ENCODE measurements around the gene PPP1R15B. TPM values are rescaled to one million over a fixed set of nuclear protein-coding genes. Genes with fewer than 3 reads are reported as not detected.
A peak's percentile ranks its signal among the peaks of the same experiment; 100 is the strongest.

The PPP1R15B gene
- total RNA-seq, 2 donors from 2014 or later = 44.8 to 79.2 TPM

DNA sequence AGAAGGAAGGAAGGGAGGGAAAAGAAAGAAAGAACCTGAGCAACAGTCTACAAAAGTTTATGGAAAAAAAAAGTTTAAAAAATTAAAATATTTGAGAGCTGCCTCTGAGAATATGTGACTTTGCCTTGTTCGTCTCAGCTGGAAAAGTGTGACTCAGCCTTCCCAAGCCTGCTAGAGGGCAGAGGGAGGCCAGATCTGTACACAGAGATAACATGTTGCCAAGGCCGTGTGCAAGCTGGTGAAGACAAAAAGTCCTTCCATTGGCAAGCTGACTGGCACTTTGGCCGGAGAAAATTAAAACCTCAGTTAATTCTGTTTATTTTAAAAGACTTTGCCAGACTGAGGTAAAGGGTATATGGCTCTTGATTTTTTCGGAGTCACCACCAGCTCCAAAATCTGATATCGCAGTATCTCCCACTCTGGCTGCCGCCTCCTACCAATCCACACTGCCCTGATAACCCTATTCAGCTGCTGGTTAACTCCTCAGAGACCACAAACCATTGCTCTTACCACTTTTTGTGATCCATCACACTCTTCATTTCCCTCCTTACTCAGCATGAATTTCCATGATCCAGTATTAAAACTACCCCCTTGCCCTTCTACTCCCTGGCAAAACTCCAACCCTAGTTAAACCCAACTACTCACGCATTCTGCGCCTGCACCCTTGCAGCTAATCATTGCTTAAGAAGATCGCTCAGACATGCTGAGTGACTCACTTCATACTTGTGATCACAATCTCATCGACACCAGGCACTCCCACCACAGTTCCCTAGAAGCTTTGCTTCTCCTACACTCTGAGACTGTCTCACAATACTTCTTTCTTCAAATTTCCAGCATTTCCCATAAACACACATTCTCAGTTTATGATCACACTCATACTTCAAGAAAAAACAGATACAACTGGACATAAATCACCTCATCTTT is 5.7 kb upstream of the PPP1R15B start:
- H3K4me3 ChIP-seq (ENCODE audit: low read length) = peak overlapping the region; percentile 24
- Mint-ChIP-seq H3K36me3 (ENCODE audit: low read depth) (peaks cover 6% of the 10 kb centered on the region), H3K4me1 (peaks cover 30% of the 10 kb centered on the region), H3K27ac (peak overlapping the region; percentile 96), H3K27me3 (ENCODE audit: insufficient read depth) (no peaks in the 10 kb centered on the region), H3K4me3 (peak overlapping the region; percentile 31), H3K9me3 (no peaks in the 10 kb centered on the region)
- H3K9me3 ChIP-seq (ENCODE audit: control insufficient read depth, low read length) = no peaks in the 10 kb centered on the region
- WGBS, 2 experiments (ENCODE audit: insufficient coverage in 1 of 2, insufficient read length in 1 of 2) = 52 to 74% methylated on average over 10 of the region's 10 CpGs
- no peaks in the 10 kb centered on the region for H3K27me3 ChIP-seq (ENCODE audit: control insufficient read depth, insufficient read depth, low read length, poor library complexity, severe bottlenecking)
- H3K27ac ChIP-seq (ENCODE audit: low read depth, low read length) = peak overlapping the region; percentile 48
- peaks cover 8% of the 10 kb centered on the region for H3K4me1 ChIP-seq (ENCODE audit: control insufficient read depth, insufficient read depth, low read length)
- TF ChIP-seq CTCF (conservative IDR thresholded peaks at IDR 0.05) = no peak
- peak overlapping the region; percentile 53 for H3K9ac ChIP-seq (ENCODE audit: extremely low read depth, low read length, poor library complexity, severe bottlenecking)
- DNase-seq = peak; percentile 73
- no peaks in the 10 kb centered on the region for H3K36me3 ChIP-seq (ENCODE audit: control insufficient read depth, insufficient read depth, low read length)

DNA sequence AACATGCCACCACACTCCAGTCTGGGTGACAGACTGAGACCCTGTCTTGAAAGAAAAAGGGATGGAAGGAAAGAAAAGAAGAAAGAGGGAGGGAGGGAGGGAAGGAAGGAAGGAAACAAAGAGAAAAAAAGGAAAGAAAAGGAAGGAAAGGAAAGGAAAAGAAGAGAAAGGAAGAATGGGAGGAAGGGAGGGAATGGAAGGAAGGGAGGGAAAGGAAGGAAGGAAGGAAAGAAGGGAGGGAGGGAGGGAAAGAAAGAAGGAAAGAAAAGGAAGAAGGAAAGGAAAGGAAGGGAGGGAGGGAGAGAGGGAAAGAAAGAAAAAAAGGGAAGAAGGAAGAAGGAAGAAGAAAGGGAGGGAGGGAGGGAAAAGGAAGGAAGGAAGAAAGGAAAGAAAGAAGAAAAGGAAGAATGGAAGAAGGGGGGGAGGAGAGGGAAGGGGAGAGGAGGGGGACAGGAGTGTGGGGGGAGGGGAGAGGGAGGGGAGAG is 5.0 kb upstream of the PPP1R15B start:
- peak overlapping the region; percentile 53 for H3K9ac ChIP-seq (ENCODE audit: extremely low read depth, low read length, poor library complexity, severe bottlenecking)
- TF ChIP-seq CTCF (conservative IDR thresholded peaks at IDR 0.05) = no peak

GRCh38 chr1:204415351-204415750 is 3.7 kb upstream of the PPP1R15B start:
- no peak overlapping the region for H3K27ac ChIP-seq (ENCODE audit: low read depth, low read length)
- peaks cover 29% of the 10 kb centered on the region for H3K4me1 Mint-ChIP-seq
- H3K9me3 Mint-ChIP-seq = no peaks in the 10 kb centered on the region
- H3K27ac Mint-ChIP-seq = no peak overlapping the region
- WGBS, 2 experiments (ENCODE audit: insufficient coverage in 1 of 2, insufficient read length in 1 of 2) = 90% methylated on average over 2 of the region's 3 CpGs; no CpG with 5 or more reads in 1 of the 2 experiments
- H3K36me3 ChIP-seq (ENCODE audit: control insufficient read depth, insufficient read depth, low read length) = no peaks in the 10 kb centered on the region
- no peak overlapping the region for H3K9ac ChIP-seq (ENCODE audit: extremely low read depth, low read length, poor library complexity, severe bottlenecking)
- TF ChIP-seq CTCF (conservative IDR thresholded peaks at IDR 0.05) = no peak
- no peak overlapping the region for H3K4me3 ChIP-seq (ENCODE audit: low read length)
- H3K4me1 ChIP-seq (ENCODE audit: control insufficient read depth, insufficient read depth, low read length) = peaks cover 7% of the 10 kb centered on the region
- peaks cover 3% of the 10 kb centered on the region for H3K36me3 Mint-ChIP-seq (ENCODE audit: low read depth)
- H3K4me3 Mint-ChIP-seq = no peak overlapping the region
- no peaks in the 10 kb centered on the region for H3K27me3 Mint-ChIP-seq (ENCODE audit: insufficient read depth)
- no peaks in the 10 kb centered on the region for H3K27me3 ChIP-seq (ENCODE audit: control insufficient read depth, insufficient read depth, low read length, poor library complexity, severe bottlenecking)
- H3K9me3 ChIP-seq (ENCODE audit: control insufficient read depth, low read length) = no peaks in the 10 kb centered on the region
- DNase-seq = no peak

More for the DNA sequence above, 5.0 kb upstream of the PPP1R15B start:
- Histone ChIP-seq H3K4me1 (ENCODE audit: control insufficient read depth, insufficient read depth, low read length) (peaks cover 8% of the 10 kb centered on the region), H3K4me3 (ENCODE audit: low read length) (no peak overlapping the region), H3K27me3 (ENCODE audit: control insufficient read depth, insufficient read depth, low read length, poor library complexity, severe bottlenecking) (no peaks in the 10 kb centered on the region), H3K9me3 (ENCODE audit: control insufficient read depth, low read length) (no peaks in the 10 kb centered on the region), H3K36me3 (ENCODE audit: control insufficient read depth, insufficient read depth, low read length) (no peaks in the 10 kb centered on the region), H3K27ac (ENCODE audit: low read depth, low read length) (no peak overlapping the region)
- peak overlapping the region; percentile 78 for H3K27ac Mint-ChIP-seq
- H3K36me3 Mint-ChIP-seq (ENCODE audit: low read depth) = peaks cover 6% of the 10 kb centered on the region
- H3K9me3 Mint-ChIP-seq = no peaks in the 10 kb centered on the region
- peak overlapping the region; percentile 31 for H3K4me3 Mint-ChIP-seq
- peaks cover 30% of the 10 kb centered on the region for H3K4me1 Mint-ChIP-seq
- no peak for DNase-seq
- H3K27me3 Mint-ChIP-seq (ENCODE audit: insufficient read depth) = no peaks in the 10 kb centered on the region
